ENCODE data around the gene LOXHD1. TPM values are rescaled to one million over a fixed set of nuclear protein-coding genes. Genes with fewer than 3 reads are reported as not detected.

LOXHD1 gene
- total RNA-seq, 1 donor from 2014 or later: 2.9 TPM

DNA sequence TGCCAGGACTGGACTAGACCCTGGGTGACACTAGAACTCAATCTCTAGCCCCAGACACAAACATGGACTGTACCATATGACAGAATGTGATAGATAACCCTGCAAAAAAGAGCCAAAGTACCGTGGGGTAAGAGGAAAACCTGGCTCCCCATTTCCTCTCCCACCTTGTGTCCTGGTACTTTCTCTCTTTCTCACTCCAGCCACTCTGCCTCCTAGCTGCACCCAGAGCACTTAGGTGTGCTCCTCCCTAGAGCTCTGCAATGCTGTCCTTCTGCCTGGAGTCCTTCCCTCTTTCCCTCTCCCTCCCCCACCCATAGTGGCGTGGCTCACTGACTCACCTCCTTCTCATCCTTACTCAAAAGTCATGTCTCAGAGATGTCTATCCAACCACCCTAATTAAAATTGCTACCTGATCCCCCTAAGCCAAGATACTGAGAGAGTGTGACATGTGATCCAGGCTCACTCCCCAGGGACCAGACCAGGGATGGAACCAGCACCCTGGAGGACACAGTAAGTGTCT is 171.3 kb downstream of the LOXHD1 start:
- H3K4me3 ChIP-seq: no peak overlapping the region
- no peak for DNase-seq
- peaks cover 9% of the 10 kb centered on the region for H3K9me3 ChIP-seq
- no peaks in the 10 kb centered on the region for H3K4me1 ChIP-seq
- TF ChIP-seq, protein P1, sequence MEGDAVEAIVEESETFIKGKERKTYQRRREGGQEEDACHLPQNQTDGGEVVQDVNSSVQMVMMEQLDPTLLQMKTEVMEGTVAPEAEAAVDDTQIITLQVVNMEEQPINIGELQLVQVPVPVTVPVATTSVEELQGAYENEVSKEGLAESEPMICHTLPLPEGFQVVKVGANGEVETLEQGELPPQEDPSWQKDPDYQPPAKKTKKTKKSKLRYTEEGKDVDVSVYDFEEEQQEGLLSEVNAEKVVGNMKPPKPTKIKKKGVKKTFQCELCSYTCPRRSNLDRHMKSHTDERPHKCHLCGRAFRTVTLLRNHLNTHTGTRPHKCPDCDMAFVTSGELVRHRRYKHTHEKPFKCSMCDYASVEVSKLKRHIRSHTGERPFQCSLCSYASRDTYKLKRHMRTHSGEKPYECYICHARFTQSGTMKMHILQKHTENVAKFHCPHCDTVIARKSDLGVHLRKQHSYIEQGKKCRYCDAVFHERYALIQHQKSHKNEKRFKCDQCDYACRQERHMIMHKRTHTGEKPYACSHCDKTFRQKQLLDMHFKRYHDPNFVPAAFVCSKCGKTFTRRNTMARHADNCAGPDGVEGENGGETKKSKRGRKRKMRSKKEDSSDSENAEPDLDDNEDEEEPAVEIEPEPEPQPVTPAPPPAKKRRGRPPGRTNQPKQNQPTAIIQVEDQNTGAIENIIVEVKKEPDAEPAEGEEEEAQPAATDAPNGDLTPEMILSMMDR (IDR thresholded peaks at IDR 0.05): no peak
- no peak for ATAC-seq
- H3K36me3 ChIP-seq: no peaks in the 10 kb centered on the region
- intact Hi-C loops (cut with DNase I): loop anchor here (10.0 kb wide), 1 partner anchor 201 kb away; no protein-coding TSS in a partner anchor
- no peaks in the 10 kb centered on the region for H3K27me3 ChIP-seq (ENCODE audit: low read depth)
- no peak overlapping the region for H3K27ac ChIP-seq

DNA sequence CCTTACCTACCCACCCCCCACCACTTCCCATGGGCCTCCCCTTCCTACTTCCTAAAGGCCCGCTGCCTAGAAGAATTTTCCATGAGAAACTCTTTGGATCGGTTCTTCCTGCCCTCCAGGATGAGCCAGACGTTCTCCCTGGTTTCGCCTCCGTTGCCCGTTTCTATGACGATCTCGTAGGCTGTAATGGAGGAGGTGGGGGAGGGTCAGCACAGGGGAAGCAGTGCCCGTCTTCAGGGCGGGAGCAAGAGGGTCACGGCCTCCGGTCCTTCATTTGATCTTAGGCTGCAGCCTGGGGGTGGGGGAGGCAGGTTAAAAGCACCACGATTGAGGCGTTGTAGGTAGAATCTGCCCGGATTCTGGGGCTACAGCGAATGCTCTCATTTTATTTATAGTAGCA is 172.0 kb downstream of the LOXHD1 start:
- intact Hi-C loops (cut with DNase I): loop anchor here (10.0 kb wide), 1 partner anchor 200 kb away; no protein-coding TSS in a partner anchor
- ATAC-seq (no peak), DNase-seq (no peak)
- no peaks in the 10 kb centered on the region for H3K27me3 ChIP-seq (ENCODE audit: low read depth)
- H3K36me3 ChIP-seq: no peaks in the 10 kb centered on the region
- peaks cover 9% of the 10 kb centered on the region for H3K9me3 ChIP-seq
- TF ChIP-seq, protein P1 (IDR thresholded peaks at IDR 0.05): no peak
- H3K27ac ChIP-seq: no peak overlapping the region
- no peak overlapping the region for H3K4me3 ChIP-seq
- H3K4me1 ChIP-seq: no peaks in the 10 kb centered on the region

DNA sequence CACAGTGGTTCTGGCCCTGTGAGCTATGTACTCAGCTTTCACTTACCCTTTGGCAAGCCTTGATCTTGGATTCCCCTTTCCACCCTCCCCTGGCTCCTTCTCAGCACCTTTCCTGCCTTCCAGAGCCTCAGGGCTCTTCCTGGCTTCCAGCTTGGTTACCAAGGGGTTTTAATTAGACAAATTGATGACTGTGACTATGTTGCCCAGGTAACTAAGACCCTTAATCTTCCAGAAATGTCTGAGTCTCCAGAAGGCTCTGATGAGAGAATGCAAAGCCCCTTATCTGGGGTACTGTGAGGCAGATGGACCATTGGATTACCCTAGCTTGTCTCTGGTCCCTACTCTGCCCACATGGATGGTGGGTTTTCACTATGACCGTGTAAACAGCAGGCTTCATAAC is 174.2 kb downstream of the LOXHD1 start:
- peaks cover 9% of the 10 kb centered on the region for H3K9me3 ChIP-seq
- H3K27ac ChIP-seq: no peak overlapping the region
- no peaks in the 10 kb centered on the region for H3K36me3 ChIP-seq
- TF ChIP-seq, protein P1 (IDR thresholded peaks at IDR 0.05): no peak
- DNase-seq: no peak
- H3K4me3 ChIP-seq: no peak overlapping the region
- no peaks in the 10 kb centered on the region for H3K27me3 ChIP-seq (ENCODE audit: low read depth)
- no peak for ATAC-seq
- no peaks in the 10 kb centered on the region for H3K4me1 ChIP-seq
- intact Hi-C loops (cut with DNase I): loop anchor here (10.0 kb wide), 1 partner anchor 198 kb away; no protein-coding TSS in a partner anchor

DNA sequence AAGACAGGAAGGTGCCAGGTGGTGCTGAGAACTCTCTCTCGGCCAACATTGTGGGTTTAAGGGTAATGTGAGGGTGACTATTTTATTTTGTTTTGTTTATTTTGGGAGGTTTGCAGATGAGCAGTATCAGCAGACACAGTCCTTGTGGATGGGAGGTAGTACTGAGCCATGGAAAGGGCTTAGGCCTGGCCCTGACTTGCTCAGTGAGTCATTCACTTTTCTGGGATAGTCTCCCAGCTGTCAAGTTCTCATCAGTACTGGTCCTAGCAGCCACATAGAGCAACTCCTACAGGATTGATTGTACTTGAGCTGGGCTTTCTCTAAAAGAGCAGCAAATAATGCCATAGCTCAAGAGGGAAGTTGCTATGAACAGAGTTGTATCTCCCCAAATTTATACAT is 175.2 kb downstream of the LOXHD1 start:
- Histone ChIP-seq H3K9me3 (peaks cover 9% of the 10 kb centered on the region), H3K36me3 (no peaks in the 10 kb centered on the region), H3K27ac (no peak overlapping the region), H3K4me1 (no peaks in the 10 kb centered on the region), H3K27me3 (ENCODE audit: low read depth) (peaks cover 6% of the 10 kb centered on the region), H3K4me3 (no peak overlapping the region)
- TF ChIP-seq, protein P1 (IDR thresholded peaks at IDR 0.05): no peak
- intact Hi-C loops (cut with DNase I): loop anchor here (10.0 kb wide), 1 partner anchor 197 kb away; no protein-coding TSS in a partner anchor
- DNase-seq (no peak), ATAC-seq (no peak)

DNA sequence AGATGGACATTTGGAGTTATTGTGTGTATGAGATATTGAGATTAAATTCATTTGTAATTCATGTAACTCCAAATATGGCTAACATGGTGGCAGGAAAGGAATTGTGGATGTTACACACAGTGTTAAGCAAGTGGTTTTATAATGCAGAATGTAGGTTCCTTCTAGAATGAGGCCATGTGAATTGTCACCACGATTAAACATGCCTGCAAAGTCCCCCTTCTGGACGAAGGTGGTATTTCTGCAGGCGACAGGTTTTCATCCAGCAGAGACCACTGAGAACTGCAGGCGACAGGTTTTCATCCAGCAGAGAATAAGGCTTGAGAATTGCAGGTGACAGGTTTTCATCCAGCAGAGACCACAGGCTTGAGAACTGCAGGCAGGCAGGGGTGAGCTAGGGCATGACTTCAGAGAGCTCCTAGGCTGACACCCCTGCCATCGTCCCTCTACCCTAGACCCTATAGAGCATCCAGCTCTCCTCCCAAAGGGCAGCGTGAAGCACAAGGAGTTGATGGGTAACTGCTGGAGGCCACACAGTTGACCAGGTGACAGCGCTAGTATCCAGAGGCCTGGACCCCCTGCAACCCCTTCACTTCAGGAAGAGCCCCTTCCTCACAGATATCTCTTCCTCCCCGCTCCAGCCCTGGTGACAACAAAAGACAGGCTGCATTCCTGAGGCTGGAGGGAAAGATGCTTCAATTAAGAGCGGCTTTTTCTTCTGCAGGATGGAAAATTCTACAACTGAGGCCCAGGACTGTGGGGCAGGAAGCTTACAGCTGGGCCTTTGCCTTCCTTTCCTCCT is 175.8 kb downstream of the LOXHD1 start:
- peaks cover 9% of the 10 kb centered on the region for H3K9me3 ChIP-seq
- TF ChIP-seq, protein P1 (IDR thresholded peaks at IDR 0.05): peak; percentile 79
- no peak for DNase-seq
- no peak overlapping the region for H3K27ac ChIP-seq
- H3K4me1 ChIP-seq: no peaks in the 10 kb centered on the region
- H3K36me3 ChIP-seq: no peaks in the 10 kb centered on the region
- H3K27me3 ChIP-seq (ENCODE audit: low read depth): peaks cover 6% of the 10 kb centered on the region
- H3K4me3 ChIP-seq: no peak overlapping the region
- ATAC-seq: peak; percentile 39 to 59
- intact Hi-C loops (cut with DNase I): loop anchor here (10.0 kb wide), 1 partner anchor 196 kb away; no protein-coding TSS in a partner anchor

All from lower lobe of right lung (tissue), 2 donors.